Body of pancreas (tissue), 4 donors: Measurements from ENCODE around the gene TRMT61A. TPM values are rescaled to one million over a fixed set of nuclear protein-coding genes. Genes with fewer than 3 reads are reported as not detected.
A peak's percentile ranks its signal among the peaks of the same experiment; 100 is the strongest.

Experiments used
- ATAC-seq: fragments of 150-250 bp; one replicate; pipeline ENCODE4 v1.9.1; 2016
- DNase-seq, 4 donors: peaks; one replicate each; pipeline ENCODE4 v3.0.0-alpha.2; 2019
- H3K27ac ChIP-seq, 4 donors: fragments of 200-600 bp; sonication (generic); 1 replicate in 3 of 4; 2 replicates in 1 of 4; pipeline versions ENCODE4 v1.5.1 to v1.6.1; 2016 to 2019; ENCODE audit warnings: mild to moderate bottlenecking in 1 of 4, mixed read lengths in 1 of 4, moderate library complexity in 1 of 4
- H3K27me3 ChIP-seq, 2 donors: fragments of 200-600 bp; sonication (generic); one replicate each; pipeline ENCODE4 v1.6.0; 2016; ENCODE audit warnings: mild to moderate bottlenecking in 1 of 2
- H3K36me3 ChIP-seq, 2 donors: fragments of 200-600 bp; sonication (generic); replicated peaks in 1 of 2; 2 replicates each; pipeline ENCODE4 v1.5.1; 2016; ENCODE audit warnings: low read depth in 2 of 2; ENCODE audit not compliant: insufficient read depth in 1 of 2
- H3K4me1 ChIP-seq: fragments of 200-600 bp; sonication (generic); one replicate; pipeline ENCODE4 v1.6.0; 2016
- H3K4me3 ChIP-seq, 2 donors: fragments of 200-600 bp; sonication (generic); 1 replicate in 1 of 2; 2 replicates in 1 of 2; pipeline ENCODE4 v1.5.1; 2016 to 2019
- H3K9me3 ChIP-seq, 3 donors: fragments of 200-600 bp; sonication (generic); 1 replicate in 2 of 3; 2 replicates in 1 of 3; pipeline ENCODE4 v1.5.1; 2016
- CTCF ChIP-seq, 7 experiments: fragments of 450-650 bp in 4 of 7; fragments of 200-600 bp in 3 of 7; sonication (generic) in 3 of 7; IDR thresholded peaks; one replicate each; pipeline ENCODE4 v1.5.1; 2016 to 2019; ENCODE audit warnings: antibody characterized with exemption in 7 of 7
- POLR2A ChIP-seq, 3 donors: fragments of 450-650 bp; IDR thresholded peaks; one replicate each; pipeline ENCODE4 v1.6.1; 2016; ENCODE audit warnings: antibody characterized with exemption in 3 of 3, mild to moderate bottlenecking in 2 of 3
- WGBS, 2 donors: methylation state at CpG; one replicate each; pipeline ENCODE4 v1.1.5; 2017; 5-methylcytosine and 5-hydroxymethylcytosine counted together
- intact Hi-C: fragments of 100-400 bp; cut with DNase I; formaldehyde crosslinking; loops from one replicate; pipeline ENCODE4 v1.15.1; 2023
- total RNA-seq, 2 donors: library from RNA; depleted of rRNA; stranded (reverse); fragments of >200 nt; gene quantifications; one replicate each; pipeline ENCODE4 v1.1.0, GENCODE V29; 2016

The TRMT61A gene
- total RNA-seq, 2 donors from 2014 or later: 7.9 to 10.4 TPM

- H3K27me3 ChIP-seq: no peaks in the 10 kb centered on the region
- intact Hi-C loops: no loop called here
- H3K36me3 ChIP-seq: no peaks in the 10 kb centered on the region
- no peak overlapping the region for H3K27ac ChIP-seq
- TF ChIP-seq CTCF (IDR thresholded peaks at IDR 0.05) (no peak), POLR2A (IDR thresholded peaks at IDR 0.05) (peak in 1 of 3 donors; percentile 10)
- peaks cover 46% of the 10 kb centered on the region for H3K4me1 ChIP-seq
- H3K9me3 ChIP-seq: no peaks in the 10 kb centered on the region
- 10 to 25% methylated on average over 6 to 26 of the region's 30 CpGs for WGBS, 2 donors
- H3K4me3 ChIP-seq: no peak overlapping the region
- DNase-seq (peak in 1 of 4 donors; percentile 33), ATAC-seq (peak; percentile 34)
Measured at GRCh38 chr14:103538291-103539055, 9.5 kb downstream of the TRMT61A start.

DNA sequence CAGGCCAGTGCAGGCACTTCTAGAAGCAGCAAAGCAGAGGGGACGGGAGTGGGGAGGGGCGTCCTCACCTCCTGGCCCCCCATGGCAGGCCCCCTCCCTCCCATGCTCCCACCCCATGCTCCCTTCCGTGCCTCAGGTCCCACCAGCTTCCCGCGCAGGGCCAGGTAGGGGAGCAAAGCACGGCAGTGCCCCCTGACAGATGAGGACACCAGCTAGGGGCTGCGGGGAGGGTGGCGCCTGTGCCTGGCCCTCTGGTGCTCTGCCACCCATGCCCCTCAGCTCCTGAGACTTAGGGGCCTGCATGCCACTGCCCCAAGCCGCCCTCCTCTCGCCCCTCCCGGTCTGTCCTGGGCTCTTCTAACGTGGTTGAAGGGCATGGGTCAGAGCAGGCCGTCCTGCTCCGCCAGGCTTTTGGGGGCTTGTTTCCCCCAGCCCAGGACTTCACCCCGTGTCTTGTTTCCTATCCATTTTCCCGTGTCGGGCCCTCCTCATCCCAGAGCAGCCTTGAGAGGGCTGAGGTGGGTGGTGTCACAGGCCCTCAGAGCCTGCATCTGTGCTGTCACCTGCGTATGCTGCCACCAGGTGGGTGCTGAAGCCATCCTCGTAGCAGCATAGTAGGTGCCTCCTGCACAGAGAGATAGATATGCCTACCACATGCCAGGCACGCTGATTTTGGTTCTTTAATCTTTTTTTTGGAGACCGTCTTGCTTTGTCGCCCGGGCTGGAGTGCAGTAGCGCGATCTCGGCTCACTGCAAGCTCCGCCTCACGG is 10.2 kb downstream of the TRMT61A start:
- intact Hi-C loops: no loop called here
- TF ChIP-seq CTCF (IDR thresholded peaks at IDR 0.05): no peak
- no peak for TF ChIP-seq POLR2A (IDR thresholded peaks at IDR 0.05)
- no peak for ATAC-seq
- Histone ChIP-seq H3K36me3 (no peaks in the 10 kb centered on the region), H3K27ac (no peak overlapping the region), H3K9me3 (no peaks in the 10 kb centered on the region), H3K4me1 (peaks cover 48% of the 10 kb centered on the region), H3K4me3 (no peak overlapping the region), H3K27me3 (no peaks in the 10 kb centered on the region)
- WGBS, 2 donors: 55 to 77% methylated on average over 11 to 28 of the region's 28 CpGs
- no peak for DNase-seq

DNA sequence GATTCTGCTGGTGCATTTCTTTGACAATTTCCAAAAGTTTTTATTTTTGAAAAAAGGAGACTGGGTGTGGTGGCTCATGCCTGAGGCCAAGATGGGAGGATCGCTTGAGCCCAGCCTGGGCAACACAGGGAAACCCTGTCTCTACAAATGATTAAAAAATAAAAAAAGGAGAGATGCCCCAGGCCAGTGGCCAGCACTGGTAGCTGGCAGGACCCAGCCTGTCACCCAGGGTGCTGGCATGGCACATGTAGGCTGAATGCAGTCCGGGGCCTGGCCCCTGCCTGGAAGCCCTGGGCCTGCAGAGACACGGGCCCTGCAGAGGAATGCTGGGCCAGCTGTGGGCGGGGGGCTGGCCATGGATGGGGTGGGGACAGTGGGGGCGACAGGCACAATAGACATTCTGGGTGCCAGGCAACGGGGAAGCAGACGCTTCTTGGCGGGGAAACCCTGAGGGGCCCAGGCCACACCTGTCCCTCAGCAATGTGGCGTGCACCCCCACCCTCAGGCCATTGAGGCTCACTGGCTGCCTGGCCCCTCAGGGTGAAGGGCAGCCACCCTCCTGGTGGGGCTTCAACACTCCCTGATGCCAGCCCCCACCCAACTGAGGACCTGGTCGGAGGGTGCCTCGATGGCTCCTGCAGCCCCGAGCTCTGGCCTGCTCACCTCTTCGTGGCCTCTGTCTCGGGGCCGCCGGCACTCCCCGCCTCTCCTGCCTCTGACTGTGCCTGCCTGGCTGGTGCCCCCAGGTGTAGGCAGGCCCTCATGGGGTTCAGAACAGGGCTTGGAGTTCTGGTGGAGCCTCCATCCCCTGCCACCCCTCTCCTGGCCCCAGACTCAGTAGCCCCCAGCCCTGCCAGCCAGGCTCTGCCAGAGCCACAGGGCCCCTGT is 12.1 kb downstream of the TRMT61A start:
- TF ChIP-seq POLR2A (IDR thresholded peaks at IDR 0.05): no peak
- no peaks in the 10 kb centered on the region for H3K27me3 ChIP-seq
- peaks cover 48% of the 10 kb centered on the region for H3K4me1 ChIP-seq
- H3K36me3 ChIP-seq: no peaks in the 10 kb centered on the region
- intact Hi-C loops: no loop called here
- 64 to 65% methylated on average over 10 to 17 of the region's 17 CpGs for WGBS, 2 donors
- H3K27ac ChIP-seq: peak overlapping the region in 2 of 4 donors; percentile 30 to 45
- ATAC-seq (no peak), DNase-seq (no peak)
- no peaks in the 10 kb centered on the region for H3K9me3 ChIP-seq
- H3K4me3 ChIP-seq: no peak overlapping the region

GRCh38 chr14:103541709-103542604 is 13.0 kb downstream of the TRMT61A start:
- Histone ChIP-seq H3K27ac (no peak overlapping the region), H3K4me3 (no peak overlapping the region), H3K27me3 (no peaks in the 10 kb centered on the region), H3K4me1 (peaks cover 48% of the 10 kb centered on the region), H3K9me3 (no peaks in the 10 kb centered on the region), H3K36me3 (no peaks in the 10 kb centered on the region)
- ATAC-seq (no peak), DNase-seq (no peak)
- TF ChIP-seq CTCF (IDR thresholded peaks at IDR 0.05): no peak
- no peak for TF ChIP-seq POLR2A (IDR thresholded peaks at IDR 0.05)
- 58 to 65% methylated on average over 16 to 32 of the region's 33 CpGs for WGBS, 2 donors
- intact Hi-C loops: no loop called here
